ENCODE measurements around the gene CEP85. TPM values are rescaled to one million over a fixed set of nuclear protein-coding genes. Genes with fewer than 3 reads are reported as not detected.

Gene CEP85
- total and polyA plus RNA-seq, 10 of the 15 experiments (the other 5 are each of a cell fraction or from before 2014, with no cell fraction given), result 8.4 to 26.8 (median 21.5) TPM

- ChIA-PET RAD21 (ENCODE audit: unreplicated experiment) (interaction anchor here (3.6 to 8.7 kb wide), 3 partner anchors 35 to 134 kb away, joined by 20 to 477 read pairs (median 29); partner anchors contain the start of gene CD52), SMC1A (ENCODE audit: uncharacterized antibody, unreplicated experiment) (interaction anchor here (0.7 to 11.1 kb wide), 5 partner anchors 8 to 81 kb away, joined by 4 to 474 read pairs (median 17); partner anchors contain the start of genes CD52 and UBXN11), CTCF (interaction anchor here (0.8 to 18.0 kb wide), 12 partner anchors 7 to 133 kb away, joined by 3 to 879 read pairs (median 35); partner anchors contain the start of genes CD52, CEP85 and UBXN11), POLR2A (interaction anchor here (9.2 kb wide), 1 partner anchor 35 kb away, joined by 253 read pairs; the partner anchor contains the start of gene CD52)
- H2AFZ ChIP-seq (ENCODE audit: control insufficient read depth, low read depth, low read length), result no peak overlapping the region
- no peaks in the 10 kb centered on the region for H3K9me3 ChIP-seq (replicated peaks; ENCODE audit: control insufficient read depth, insufficient read depth, low read length)
- 66% methylated on average over 4 of the region's 4 CpGs for WGBS (ENCODE audit: insufficient coverage, insufficient replicate concordance, low lambda C conversion rate, missing lambda C conversion rate)
- peaks cover 68% of the 10 kb centered on the region for H3K4me1 ChIP-seq (ENCODE audit: control insufficient read depth, insufficient read depth, low read length)
- H3K79me2 ChIP-seq (ENCODE audit: control insufficient read depth, insufficient read depth, low read length), result peaks cover 26% of the 10 kb centered on the region
- H3K4me3 ChIP-seq, result no peak overlapping the region
- peaks cover 3 to 6% of the 10 kb centered on the region in 2 experiments; a peak in 2 of 4 replicates for H3K36me3 ChIP-seq (ENCODE audit: control insufficient read depth in 2 of 2, insufficient read depth in 2 of 2, low read length in 1 of 2)
- H3K27ac ChIP-seq (ENCODE audit: control insufficient read depth, insufficient read depth), result no peak overlapping the region
- no peak for TF ChIP-seq TARDBP (IDR thresholded peaks at IDR 0.05; ENCODE audit: borderline replicate concordance)
- in situ Hi-C loops (cut with MboI), result no loop called here
- no peaks in the 10 kb centered on the region for H4K20me1 ChIP-seq (ENCODE audit: control insufficient read depth, insufficient read depth)
- FAIRE-seq (no peak), ATAC-seq (no peak), DNase-seq (ENCODE audit: low read depth, low spot score) (no peak)
- no TSS peak for BruUV-seq (replicated peaks)
- H3K4me2 ChIP-seq (ENCODE audit: control insufficient read depth, insufficient read depth), result no peak overlapping the region
- no peaks in the 10 kb centered on the region for H3K27me3 ChIP-seq (replicated peaks in 1 of 2; ENCODE audit: control insufficient read depth in 2 of 2, insufficient read depth in 2 of 2, low read length in 1 of 2)
- no peak overlapping the region for H3K9ac ChIP-seq (ENCODE audit: control insufficient read depth, insufficient read depth, low read length)
- intact Hi-C loops (cut with micrococcal nuclease; ENCODE audit: unreplicated experiment), result no loop called here
Measured at GRCh38 chr1:26283279-26283853, 49.4 kb downstream of the CEP85 start.

- no peak overlapping the region for H3K4me3 ChIP-seq
- intact Hi-C loops (cut with micrococcal nuclease; ENCODE audit: unreplicated experiment), result loop anchor here (2.0 kb wide), 2 partner anchors 79 to 133 kb away; no protein-coding TSS in a partner anchor
- SMC1A ChIA-PET (ENCODE audit: uncharacterized antibody, unreplicated experiment), result interaction anchor here (0.9 to 11.1 kb wide), 12 partner anchors 8 to 148 kb away, joined by 3 to 474 read pairs (median 14); partner anchors contain the start of genes CD52, DHDDS and UBXN11
- no peaks in the 10 kb centered on the region for H4K20me1 ChIP-seq (ENCODE audit: control insufficient read depth, insufficient read depth)
- no peaks in the 10 kb centered on the region for H3K9me3 ChIP-seq (replicated peaks; ENCODE audit: control insufficient read depth, insufficient read depth, low read length)
- no peaks in the 10 kb centered on the region for H3K27me3 ChIP-seq (replicated peaks in 1 of 2; ENCODE audit: control insufficient read depth in 2 of 2, insufficient read depth in 2 of 2, low read length in 1 of 2)
- TF ChIP-seq PAX8 (IDR thresholded peaks at IDR 0.05), result no peak
- TF ChIP-seq KLF5 (IDR thresholded peaks at IDR 0.05; ENCODE audit: partially characterized antibody), result no peak
- TF ChIP-seq YY1 (IDR thresholded peaks at IDR 0.05; ENCODE audit: low read depth, low read length), result no peak
- H3K9ac ChIP-seq (ENCODE audit: control insufficient read depth, insufficient read depth, low read length), result no peak overlapping the region
- H2AFZ ChIP-seq (ENCODE audit: control insufficient read depth, low read depth, low read length), result no peak overlapping the region
- no TSS peak for BruUV-seq (replicated peaks)
- DNase-seq (ENCODE audit: low read depth, low spot score) (no peak), FAIRE-seq (no peak), ATAC-seq (no peak)
- peaks cover 3 to 4% of the 10 kb centered on the region in 2 experiments; a peak in 2 of 4 replicates for H3K36me3 ChIP-seq (ENCODE audit: control insufficient read depth in 2 of 2, insufficient read depth in 2 of 2, low read length in 1 of 2)
- RAD21 ChIA-PET (ENCODE audit: unreplicated experiment), result interaction anchor here (1.0 to 8.7 kb wide), 12 partner anchors 8 to 148 kb away, joined by 3 to 477 read pairs (median 11); partner anchors contain the start of genes CD52, CEP85, DHDDS and UBXN11
- 0 out of 2 replicates have a peak overlapping the region, but pooled peaks have one; percentile 22 for H3K4me2 ChIP-seq (ENCODE audit: control insufficient read depth, insufficient read depth)
- H3K27ac ChIP-seq (ENCODE audit: control insufficient read depth, insufficient read depth), result no peak overlapping the region
- in situ Hi-C loops (cut with MboI), result no loop called here
- POLR2A ChIA-PET, result interaction anchor here (0.5 to 9.2 kb wide), 4 partner anchors 24 to 147 kb away, joined by 3 to 253 read pairs (median 8); partner anchors contain the start of gene CD52
- peaks cover 26% of the 10 kb centered on the region for H3K79me2 ChIP-seq (ENCODE audit: control insufficient read depth, insufficient read depth, low read length)
- H3K4me1 ChIP-seq (ENCODE audit: control insufficient read depth, insufficient read depth, low read length), result peaks cover 69% of the 10 kb centered on the region
- WGBS (ENCODE audit: insufficient coverage, insufficient replicate concordance, low lambda C conversion rate, missing lambda C conversion rate), result 60% methylated on average over 12 of the region's 12 CpGs
- CTCF ChIA-PET, result interaction anchor here (0.6 to 18.0 kb wide), 23 partner anchors 8 to 358 kb away, joined by 3 to 879 read pairs (median 11); partner anchors contain the start of genes CD52, CEP85, DHDDS and UBXN11
Measured at GRCh38 chr1:26283871-26284596, 50.0 kb downstream of the CEP85 start.
